ENCODE measurements around the gene CHRD.

DNA sequence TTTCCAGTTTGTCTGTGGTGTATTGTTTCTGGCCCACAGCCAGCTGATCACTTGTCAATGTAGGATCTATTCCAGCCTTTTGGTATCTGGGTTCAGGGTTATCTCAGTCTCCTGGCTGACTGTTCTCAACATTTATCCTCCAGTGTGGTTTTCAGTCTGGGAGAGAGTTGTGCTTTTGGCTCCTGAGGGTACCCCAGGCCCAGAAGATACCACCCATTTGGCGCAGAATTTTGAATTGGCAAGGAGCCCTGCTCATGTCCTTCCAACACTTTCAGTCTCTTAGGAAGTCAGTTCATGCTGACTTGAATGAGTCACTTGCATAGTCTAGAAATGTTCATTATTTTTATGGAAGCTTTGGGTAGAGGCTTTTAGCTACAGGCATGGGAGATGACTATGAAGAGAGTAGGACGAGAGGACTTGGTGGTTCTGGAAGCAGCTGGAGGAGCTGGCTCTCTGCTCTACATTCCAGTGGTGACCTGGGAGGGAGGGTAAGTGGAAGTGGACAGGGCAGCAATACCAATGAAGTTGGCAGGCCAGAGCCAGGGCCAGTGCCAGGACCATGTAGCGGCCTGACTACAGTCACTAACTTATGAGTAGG lies 11.2 kb upstream of the CHRD start:
- TF ChIP-seq POLR2A (IDR thresholded peaks at IDR 0.05) (no peak), CTCF (IDR thresholded peaks at IDR 0.05) (no peak), POLR2AphosphoS5 (IDR thresholded peaks at IDR 0.05) (no peak), EP300 (IDR thresholded peaks at IDR 0.05) (no peak)

Measured in gastroesophageal sphincter (tissue), 3 donors.